Measurements from ENCODE around the gene CHMP5.

Gene CHMP5

DNA sequence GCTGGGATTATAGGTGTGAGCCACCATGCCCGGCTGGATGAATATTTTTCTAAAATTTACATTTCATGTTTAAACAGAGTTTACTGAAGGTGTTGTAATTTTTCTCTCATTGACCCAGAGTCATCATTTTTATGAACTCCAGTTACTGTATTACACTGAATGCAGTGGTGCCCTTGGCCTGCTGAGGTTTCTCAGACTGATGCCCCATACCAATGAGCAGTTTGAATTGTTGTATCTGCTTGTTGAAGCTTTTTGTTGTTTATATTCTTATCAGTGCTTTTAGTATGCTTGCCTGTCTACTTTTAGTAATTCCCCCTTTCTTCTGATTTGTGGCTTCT is 55.4 kb downstream of the CHMP5 start:
- DNase-seq, result no peak

DNA sequence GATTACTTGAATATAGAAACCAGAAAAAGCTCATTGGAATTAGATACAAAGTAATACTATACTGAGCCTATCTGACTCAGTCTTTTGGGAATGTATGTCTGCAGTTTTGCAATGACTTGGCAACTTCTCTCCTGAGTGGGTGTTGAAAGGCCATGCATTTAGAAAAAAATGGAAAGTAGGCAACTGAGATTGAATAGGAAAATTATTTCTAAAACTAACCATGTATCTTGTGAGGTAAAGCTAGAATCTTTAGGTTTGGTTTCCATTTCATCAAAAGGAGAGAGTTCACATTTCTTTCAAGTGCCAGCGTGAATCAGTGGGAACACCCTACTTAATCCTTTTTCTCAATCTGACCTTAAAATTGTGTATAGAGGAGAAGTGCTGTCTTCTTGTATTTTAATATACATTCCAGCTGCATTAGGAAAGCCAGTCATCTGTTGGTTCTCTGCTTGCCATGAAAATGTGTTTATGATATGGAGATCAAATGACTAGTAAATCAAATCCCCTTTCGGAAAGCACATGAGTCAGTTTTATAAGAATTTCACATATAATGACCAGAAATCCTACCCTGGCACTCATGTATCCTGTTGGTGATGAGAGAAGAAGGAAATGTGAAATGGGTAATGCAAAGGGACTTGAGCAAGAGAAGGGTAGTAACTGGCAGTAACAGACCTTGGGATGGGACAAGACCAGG is 55.9 kb downstream of the CHMP5 start:
- DNase-seq, result no peak

DNA sequence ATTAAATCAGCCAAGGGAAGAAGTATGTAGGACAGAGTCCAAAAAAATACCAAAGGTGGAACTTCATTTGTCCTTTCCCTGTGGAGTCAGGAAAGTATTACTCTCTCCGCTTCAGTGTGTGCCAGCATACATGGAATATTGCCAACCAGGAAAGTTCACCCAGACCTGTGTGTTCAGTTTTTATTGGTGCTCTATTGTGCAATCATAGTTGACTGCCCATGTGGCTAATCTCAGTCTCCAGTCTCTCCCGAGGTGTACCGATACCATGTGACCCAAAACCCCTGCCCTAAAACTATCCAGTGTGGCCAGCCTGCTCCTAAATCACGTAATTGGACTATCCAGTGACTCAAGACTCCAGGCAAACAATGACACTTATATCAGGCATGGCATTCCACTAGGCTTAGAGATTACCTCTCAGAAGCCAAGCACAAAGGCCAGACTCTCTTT is 64.3 kb downstream of the CHMP5 start:
- no peak for DNase-seq

GRCh38 chr9:33329979-33330378 is 65.1 kb downstream of the CHMP5 start:
- DNase-seq, result no peak

DNA sequence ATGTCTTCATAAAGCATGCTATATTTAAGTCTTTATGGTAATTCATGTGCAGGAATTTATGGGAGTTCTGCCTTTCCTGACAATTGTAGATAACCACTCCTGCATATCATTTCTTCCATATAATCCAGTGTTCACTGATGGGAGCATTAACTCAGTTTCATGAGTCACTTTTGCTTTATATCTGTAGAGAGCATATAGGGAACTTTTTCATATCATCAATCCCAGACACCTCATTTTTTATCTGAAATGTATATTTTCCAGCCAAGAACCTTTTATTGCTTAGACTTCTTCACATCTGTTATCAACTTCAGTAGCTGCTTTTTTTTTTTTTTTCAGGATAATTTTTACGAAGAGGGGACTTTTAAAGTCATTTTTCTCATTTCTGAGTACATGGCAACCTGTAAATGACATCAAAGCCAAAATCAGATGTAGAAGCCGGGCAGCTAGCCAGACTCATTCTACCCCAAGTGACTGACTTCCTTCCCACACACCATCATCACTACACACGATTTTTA is 66.6 kb downstream of the CHMP5 start:
- no peak for DNase-seq

All from CD4-positive, alpha-beta T cell treated with Interleukin-17A for 4 hours (primary cell).